Fibroblast of villous mesenchyme (primary cell): Measurements from ENCODE around the gene COX4I1. TPM values are rescaled to one million over a fixed set of nuclear protein-coding genes. Genes with fewer than 3 reads are reported as not detected.

ENCODE experiments used
- DNase-seq: peaks from one replicate; pipeline ENCODE4 v3.0.0-alpha.2; 2010; ENCODE audit warnings: low read depth
- H3K4me3 ChIP-seq: 2 replicates; pipeline ENCODE4 v1.5.1; 2011; ENCODE audit warnings: low read depth, mild to moderate bottlenecking, low read length
- total RNA-seq: library from RNA; depleted of rRNA; stranded (reverse); fragments of >200 nt; gene quantifications from 2 replicates; pipeline ENCODE4 v1.2.3, GENCODE V29; 2012
- TF ChIP-seq, protein P1 (sequence below): IDR thresholded peaks from 2 replicates; pipeline ENCODE4 v1.5.1; 2012; ENCODE audit warnings: low read depth, mild to moderate bottlenecking, low read length; ENCODE audit not compliant: insufficient read depth

COX4I1 gene
- total RNA-seq, 1 donor = 258 TPM

DNA sequence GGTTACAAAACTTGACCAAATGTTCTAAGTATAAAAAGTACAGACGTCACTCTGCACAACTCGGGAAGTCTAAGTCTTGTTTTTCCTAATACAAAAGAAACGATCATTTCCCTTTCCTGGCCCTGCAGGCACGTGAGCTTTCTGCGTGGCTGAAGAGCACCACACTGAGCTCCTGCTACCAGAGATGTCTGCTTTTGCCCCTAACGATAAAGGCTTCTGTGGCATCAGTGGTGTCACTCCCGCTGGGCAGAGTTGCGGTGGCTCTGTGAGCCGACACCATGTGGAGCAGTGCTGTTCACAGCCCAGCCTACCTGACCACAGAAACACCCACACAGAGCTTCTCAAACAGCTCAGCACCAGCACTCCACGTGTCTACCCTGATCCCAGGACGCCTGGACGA, 20.6 kb upstream of the COX4I1 start:
- no peak overlapping the region for H3K4me3 ChIP-seq
- DNase-seq = no peak
- TF ChIP-seq, protein P1, sequence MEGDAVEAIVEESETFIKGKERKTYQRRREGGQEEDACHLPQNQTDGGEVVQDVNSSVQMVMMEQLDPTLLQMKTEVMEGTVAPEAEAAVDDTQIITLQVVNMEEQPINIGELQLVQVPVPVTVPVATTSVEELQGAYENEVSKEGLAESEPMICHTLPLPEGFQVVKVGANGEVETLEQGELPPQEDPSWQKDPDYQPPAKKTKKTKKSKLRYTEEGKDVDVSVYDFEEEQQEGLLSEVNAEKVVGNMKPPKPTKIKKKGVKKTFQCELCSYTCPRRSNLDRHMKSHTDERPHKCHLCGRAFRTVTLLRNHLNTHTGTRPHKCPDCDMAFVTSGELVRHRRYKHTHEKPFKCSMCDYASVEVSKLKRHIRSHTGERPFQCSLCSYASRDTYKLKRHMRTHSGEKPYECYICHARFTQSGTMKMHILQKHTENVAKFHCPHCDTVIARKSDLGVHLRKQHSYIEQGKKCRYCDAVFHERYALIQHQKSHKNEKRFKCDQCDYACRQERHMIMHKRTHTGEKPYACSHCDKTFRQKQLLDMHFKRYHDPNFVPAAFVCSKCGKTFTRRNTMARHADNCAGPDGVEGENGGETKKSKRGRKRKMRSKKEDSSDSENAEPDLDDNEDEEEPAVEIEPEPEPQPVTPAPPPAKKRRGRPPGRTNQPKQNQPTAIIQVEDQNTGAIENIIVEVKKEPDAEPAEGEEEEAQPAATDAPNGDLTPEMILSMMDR = no peak

DNA sequence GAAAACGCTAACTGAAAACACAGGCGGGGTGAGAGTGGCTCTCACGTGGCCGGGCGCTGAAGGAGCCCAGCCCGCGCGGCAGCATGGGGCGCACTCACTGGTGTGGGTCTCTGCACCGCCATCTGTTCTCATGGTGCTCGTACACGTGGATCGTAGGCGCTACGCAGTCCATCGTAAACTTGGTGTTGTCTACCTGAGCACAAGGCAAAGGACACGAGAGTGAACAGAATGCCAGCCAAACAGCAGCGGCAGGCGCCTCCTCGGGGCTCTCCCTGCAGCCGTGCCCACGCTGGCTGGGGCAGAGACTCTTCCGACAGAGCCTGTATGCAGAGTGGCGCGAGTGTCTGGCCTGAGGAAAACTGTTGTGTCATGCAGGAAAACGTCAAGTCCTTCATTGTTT, 19.2 kb upstream of the COX4I1 start:
- no peak for DNase-seq
- H3K4me3 ChIP-seq = no peak overlapping the region
- TF ChIP-seq, protein P1 = no peak

DNA sequence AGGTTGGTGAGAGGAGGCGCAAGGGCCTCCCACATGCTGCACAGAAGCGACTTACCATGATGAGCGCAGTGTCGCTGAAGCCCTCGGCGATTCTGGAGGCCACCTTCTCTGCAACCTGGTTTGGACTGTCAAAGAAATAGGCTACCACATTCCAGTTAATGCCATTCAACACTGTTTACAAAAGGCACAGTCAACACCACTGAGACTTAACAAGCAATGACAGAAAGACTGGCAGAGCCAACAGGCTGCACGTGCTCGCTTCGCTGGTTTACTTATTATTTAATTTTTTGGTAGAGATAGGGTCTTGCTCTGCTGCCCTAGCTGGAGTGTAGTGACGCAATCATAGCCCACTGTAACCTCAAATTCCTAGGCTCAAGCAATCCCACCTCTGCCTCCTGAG, 18.3 kb upstream of the COX4I1 start:
- H3K4me3 ChIP-seq = no peak overlapping the region
- TF ChIP-seq, protein P1 = no peak
- no peak for DNase-seq

DNA sequence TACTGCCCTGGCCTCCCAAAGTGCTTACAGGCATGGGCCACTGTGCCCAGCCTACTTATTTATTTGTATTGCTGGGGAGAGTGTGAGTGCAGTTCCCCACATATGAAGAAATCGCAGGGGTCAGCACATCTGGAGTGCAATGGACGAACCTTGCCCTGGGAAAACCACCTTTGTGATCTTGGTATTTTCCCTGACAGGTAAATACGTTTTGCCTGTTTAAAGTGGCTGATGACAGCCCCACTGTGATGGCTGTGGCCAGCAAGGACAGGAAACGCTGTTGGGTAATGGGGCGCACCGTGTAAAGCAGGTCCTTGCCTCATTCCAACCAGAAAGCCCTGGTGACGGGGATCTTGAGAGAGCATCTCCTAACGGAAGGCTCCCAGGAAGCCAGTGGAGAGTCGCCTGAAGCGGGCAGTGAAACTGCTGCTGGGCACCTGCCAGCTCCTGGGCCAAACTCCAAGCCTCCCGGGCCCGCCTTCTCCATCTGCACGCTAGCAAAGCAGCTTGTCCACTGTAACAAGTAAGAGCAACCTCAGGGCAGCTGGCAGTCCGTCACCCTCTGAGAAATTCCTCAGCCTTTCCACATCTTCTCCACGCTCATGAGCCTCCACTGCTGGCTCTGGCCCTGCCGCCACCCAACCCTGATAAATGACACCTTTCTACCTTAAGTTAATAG, 17.7 kb upstream of the COX4I1 start:
- TF ChIP-seq, protein P1 = no peak
- no peak overlapping the region for H3K4me3 ChIP-seq
- no peak for DNase-seq

DNA sequence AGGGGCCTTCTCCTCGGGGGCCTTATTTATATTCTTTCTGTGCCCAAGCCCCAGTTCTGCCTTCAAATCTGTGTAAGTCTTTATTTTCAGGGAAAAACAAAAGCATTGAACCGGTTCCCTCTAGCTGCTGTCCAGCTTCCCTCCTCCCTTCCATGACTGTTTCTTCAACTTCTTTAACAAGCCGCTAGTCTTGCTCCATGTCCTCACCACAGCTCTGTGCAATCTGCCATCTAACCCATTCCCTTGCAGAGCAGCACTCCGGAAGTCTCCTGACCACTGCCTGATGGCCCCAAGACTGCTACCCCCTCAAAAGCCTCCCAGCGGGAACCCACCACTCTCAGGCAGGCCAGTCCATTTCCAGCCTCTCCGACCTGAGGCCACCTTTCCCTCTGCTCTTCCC, 17.0 kb upstream of the COX4I1 start:
- TF ChIP-seq, protein P1 = no peak
- DNase-seq = no peak

DNA sequence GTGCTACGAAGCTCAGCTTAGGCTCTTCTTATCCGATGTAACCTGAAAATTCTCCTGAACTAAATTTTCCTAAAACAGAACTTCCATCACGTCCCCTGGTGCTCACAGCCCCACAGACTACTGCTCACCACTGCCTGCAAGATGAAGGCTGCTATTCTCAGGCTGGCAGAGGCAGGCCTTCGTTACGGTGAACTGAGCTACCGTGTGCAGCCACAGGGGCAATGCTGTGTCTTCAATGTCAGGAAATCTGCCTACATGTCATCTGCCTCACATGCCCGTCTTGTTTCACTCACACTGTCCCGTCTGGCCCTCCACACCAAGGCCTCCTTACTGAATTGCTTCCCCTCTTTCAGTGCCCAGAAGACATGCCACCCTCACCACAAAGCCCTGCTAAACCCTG, 16.1 kb upstream of the COX4I1 start:
- TF ChIP-seq, protein P1 = no peak
- DNase-seq = no peak
- no peak overlapping the region for H3K4me3 ChIP-seq

More for the DNA sequence above, 17.0 kb upstream of the COX4I1 start:
- no peak overlapping the region for H3K4me3 ChIP-seq

DNA sequence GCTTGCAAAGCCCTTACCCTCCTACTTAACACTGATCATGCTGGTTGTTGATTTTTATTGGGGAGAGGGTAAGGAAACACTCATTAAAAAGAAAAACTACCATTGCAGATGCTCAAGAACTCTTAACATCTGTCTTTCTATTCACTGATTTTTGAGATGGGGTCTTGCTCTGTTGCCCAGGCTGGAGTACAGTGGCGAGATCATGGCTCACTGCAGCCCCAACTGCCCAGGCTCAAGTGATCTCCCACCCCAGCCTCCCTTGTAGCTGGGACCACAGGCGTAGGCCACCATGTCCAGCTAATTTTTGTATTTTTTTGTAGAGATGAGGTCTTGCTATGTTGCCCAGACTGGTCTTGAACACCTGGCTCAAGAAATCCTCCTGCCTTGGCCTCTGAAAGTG, 14.7 kb upstream of the COX4I1 start:
- H3K4me3 ChIP-seq = no peak overlapping the region
- DNase-seq = no peak
- TF ChIP-seq, protein P1 = no peak
